Measurements from ENCODE around the gene SLC35B2.

The SLC35B2 gene

DNA sequence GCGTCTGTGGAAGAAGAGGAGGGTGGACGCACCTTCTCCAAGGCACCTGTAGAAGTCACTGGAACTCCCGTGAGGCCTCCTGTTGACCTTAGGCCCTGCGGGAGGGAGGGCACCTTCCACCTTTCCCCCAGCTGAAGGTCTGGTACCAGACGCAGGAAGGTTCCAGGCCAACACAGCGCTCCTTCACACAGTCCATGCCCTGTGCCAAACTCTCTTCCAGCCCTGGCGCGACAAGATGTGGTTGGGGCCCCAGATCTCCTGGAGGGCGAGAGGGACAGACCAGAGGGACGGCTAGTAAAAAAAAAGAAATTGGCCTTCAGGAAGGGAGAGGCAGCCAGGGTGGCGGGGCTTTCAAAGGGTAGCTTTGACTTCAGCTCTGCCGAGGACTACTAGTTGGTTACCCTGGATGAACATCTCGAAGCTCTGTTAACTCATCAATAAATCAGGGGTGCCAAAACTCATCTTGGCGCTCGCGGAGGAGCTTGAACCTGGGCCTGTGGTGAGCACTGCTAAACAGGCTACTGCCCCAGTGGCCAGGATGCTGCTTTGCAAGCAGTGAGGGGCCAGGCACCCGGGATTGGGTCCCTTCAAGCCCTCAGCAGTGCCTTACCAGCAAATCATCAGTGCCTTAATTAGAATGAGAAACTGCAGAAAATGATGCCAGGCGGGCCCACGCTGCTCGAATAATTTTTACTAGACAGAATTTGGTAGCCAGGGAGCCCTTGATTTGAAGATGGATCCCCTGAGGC, 40.9 kb upstream of the SLC35B2 start:
- H3K36me3 ChIP-seq (ENCODE audit: insufficient read depth, low read length), result peaks cover 26% of the 10 kb centered on the region
- H3K9ac ChIP-seq (ENCODE audit: low read depth, low read length), result no peak overlapping the region
- peaks cover 3% of the 10 kb centered on the region for H3K4me1 ChIP-seq (ENCODE audit: control insufficient read depth, insufficient read depth, low read length)
- peak overlapping the region; percentile 69 for H3K4me2 ChIP-seq (ENCODE audit: low read length)
- H3K9me3 ChIP-seq (replicated peaks; ENCODE audit: low read length), result no peaks in the 10 kb centered on the region
- H3K27me3 ChIP-seq (ENCODE audit: control insufficient read depth, insufficient read depth, low read length), result peaks cover 50% of the 10 kb centered on the region
- H3K4me3 ChIP-seq (ENCODE audit: low read length), result peak overlapping the region; percentile 41

- H3K4me1 ChIP-seq (ENCODE audit: control insufficient read depth, insufficient read depth, low read length), result peaks cover 3% of the 10 kb centered on the region
- peak overlapping the region; percentile 41 for H3K4me3 ChIP-seq (ENCODE audit: low read length)
- no peaks in the 10 kb centered on the region for H3K9me3 ChIP-seq (replicated peaks; ENCODE audit: low read length)
- peaks cover 17% of the 10 kb centered on the region for H3K36me3 ChIP-seq (ENCODE audit: insufficient read depth, low read length)
- peak overlapping the region; percentile 69 for H3K4me2 ChIP-seq (ENCODE audit: low read length)
- H3K27me3 ChIP-seq (ENCODE audit: control insufficient read depth, insufficient read depth, low read length), result peaks cover 56% of the 10 kb centered on the region
- no peak overlapping the region for H3K9ac ChIP-seq (ENCODE audit: low read depth, low read length)
These were observed 40.0 kb upstream of the SLC35B2 start for GRCh38 chr6:44297063-44298038.

- Histone ChIP-seq H3K36me3 (ENCODE audit: insufficient read depth, low read length) (peaks cover under 1% of the 10 kb centered on the region), H3K4me1 (ENCODE audit: control insufficient read depth, insufficient read depth, low read length) (peaks cover 3% of the 10 kb centered on the region), H3K27me3 (ENCODE audit: control insufficient read depth, insufficient read depth, low read length) (peaks cover 77% of the 10 kb centered on the region), H3K4me3 (ENCODE audit: low read length) (no peak overlapping the region), H3K9me3 (replicated peaks; ENCODE audit: low read length) (no peaks in the 10 kb centered on the region), H3K9ac (ENCODE audit: low read depth, low read length) (no peak overlapping the region), H3K4me2 (ENCODE audit: low read length) (no peak overlapping the region)
These were observed 37.8 kb upstream of the SLC35B2 start for GRCh38 chr6:44294832-44295791.

DNA sequence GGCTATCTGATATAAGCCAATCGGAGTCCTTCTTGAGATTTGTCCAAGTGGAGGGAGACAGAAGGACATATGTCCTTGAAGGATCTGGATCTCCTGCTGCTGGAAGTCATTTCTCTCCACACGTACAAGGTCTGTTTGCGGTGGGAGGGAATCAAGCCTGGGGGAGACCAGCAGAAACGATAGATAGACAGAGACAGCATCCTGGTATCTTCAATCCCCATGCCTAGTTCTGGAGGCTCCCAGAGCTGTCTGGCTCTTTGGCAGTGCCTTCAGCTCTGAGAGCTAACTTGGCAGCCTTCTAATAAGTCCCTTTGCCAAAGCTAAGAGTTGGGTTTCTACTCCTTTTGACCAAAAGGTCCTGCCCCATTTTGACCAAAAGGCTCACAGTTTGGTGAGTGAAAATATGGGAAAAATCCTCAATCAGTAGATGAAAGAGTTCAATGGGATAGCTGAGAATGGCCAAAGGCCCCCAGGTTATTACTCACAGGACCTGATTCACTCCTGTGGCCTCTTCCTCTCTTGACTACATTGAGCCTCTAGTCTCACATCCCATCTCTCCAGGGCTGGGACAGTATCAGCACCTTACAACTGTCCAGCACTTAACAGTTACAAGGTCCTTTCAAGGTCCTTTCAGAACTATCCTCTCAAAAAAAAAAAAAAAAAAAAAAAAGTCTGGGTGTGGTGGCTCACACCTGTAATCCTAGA, 35.5 kb upstream of the SLC35B2 start:
- Histone ChIP-seq H3K4me1 (ENCODE audit: control insufficient read depth, insufficient read depth, low read length) (peaks cover 3% of the 10 kb centered on the region), H3K4me2 (ENCODE audit: low read length) (no peak overlapping the region), H3K9ac (ENCODE audit: low read depth, low read length) (no peak overlapping the region), H3K27me3 (ENCODE audit: control insufficient read depth, insufficient read depth, low read length) (peaks cover 81% of the 10 kb centered on the region), H3K36me3 (ENCODE audit: insufficient read depth, low read length) (no peaks in the 10 kb centered on the region), H3K9me3 (replicated peaks; ENCODE audit: low read length) (no peaks in the 10 kb centered on the region), H3K4me3 (ENCODE audit: low read length) (no peak overlapping the region)

DNA sequence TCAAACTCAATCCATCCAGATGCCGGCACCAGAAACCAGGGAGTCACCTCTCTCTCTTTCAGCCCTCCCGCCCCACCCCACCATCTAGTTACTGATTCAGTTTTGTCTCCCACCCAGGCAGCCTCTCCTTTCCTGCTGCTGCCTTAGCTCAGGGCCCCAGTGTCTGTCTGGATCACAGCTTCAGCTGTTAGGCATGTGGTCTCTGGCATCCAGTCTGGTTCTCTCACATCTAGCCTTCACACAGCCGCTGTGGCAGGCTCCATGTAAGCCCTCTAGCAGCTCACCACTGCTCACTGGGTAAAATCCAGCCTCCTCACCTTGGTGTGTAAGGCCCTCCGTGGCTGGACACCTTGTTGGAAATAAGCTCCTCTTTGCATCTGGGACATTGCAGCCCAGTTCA, 34.5 kb upstream of the SLC35B2 start:
- H3K4me2 ChIP-seq (ENCODE audit: low read length), result no peak overlapping the region
- peaks cover 81% of the 10 kb centered on the region for H3K27me3 ChIP-seq (ENCODE audit: control insufficient read depth, insufficient read depth, low read length)
- H3K36me3 ChIP-seq (ENCODE audit: insufficient read depth, low read length), result no peaks in the 10 kb centered on the region
- H3K4me3 ChIP-seq (ENCODE audit: low read length), result no peak overlapping the region
- no peaks in the 10 kb centered on the region for H3K9me3 ChIP-seq (replicated peaks; ENCODE audit: low read length)
- no peak overlapping the region for H3K9ac ChIP-seq (ENCODE audit: low read depth, low read length)
- no peaks in the 10 kb centered on the region for H3K4me1 ChIP-seq (ENCODE audit: control insufficient read depth, insufficient read depth, low read length)

GRCh38 chr6:44289726-44290260, 32.5 kb upstream of the SLC35B2 start:
- H3K9ac ChIP-seq (ENCODE audit: low read depth, low read length), result no peak overlapping the region
- no peak overlapping the region for H3K4me2 ChIP-seq (ENCODE audit: low read length)
- no peaks in the 10 kb centered on the region for H3K9me3 ChIP-seq (replicated peaks; ENCODE audit: low read length)
- no peak overlapping the region for H3K4me3 ChIP-seq (ENCODE audit: low read length)
- H3K27me3 ChIP-seq (ENCODE audit: control insufficient read depth, insufficient read depth, low read length), result peaks cover 78% of the 10 kb centered on the region
- no peaks in the 10 kb centered on the region for H3K4me1 ChIP-seq (ENCODE audit: control insufficient read depth, insufficient read depth, low read length)
- H3K36me3 ChIP-seq (ENCODE audit: insufficient read depth, low read length), result no peaks in the 10 kb centered on the region

GRCh38 chr6:44286747-44287146, 29.4 kb upstream of the SLC35B2 start:
- H3K4me3 ChIP-seq (ENCODE audit: low read length), result no peak overlapping the region
- no peaks in the 10 kb centered on the region for H3K9me3 ChIP-seq (replicated peaks; ENCODE audit: low read length)
- H3K4me1 ChIP-seq (ENCODE audit: control insufficient read depth, insufficient read depth, low read length), result no peaks in the 10 kb centered on the region
- no peaks in the 10 kb centered on the region for H3K36me3 ChIP-seq (ENCODE audit: insufficient read depth, low read length)
- no peak overlapping the region for H3K9ac ChIP-seq (ENCODE audit: low read depth, low read length)
- no peak overlapping the region for H3K4me2 ChIP-seq (ENCODE audit: low read length)
- H3K27me3 ChIP-seq (ENCODE audit: control insufficient read depth, insufficient read depth, low read length), result peaks cover 85% of the 10 kb centered on the region

DNA sequence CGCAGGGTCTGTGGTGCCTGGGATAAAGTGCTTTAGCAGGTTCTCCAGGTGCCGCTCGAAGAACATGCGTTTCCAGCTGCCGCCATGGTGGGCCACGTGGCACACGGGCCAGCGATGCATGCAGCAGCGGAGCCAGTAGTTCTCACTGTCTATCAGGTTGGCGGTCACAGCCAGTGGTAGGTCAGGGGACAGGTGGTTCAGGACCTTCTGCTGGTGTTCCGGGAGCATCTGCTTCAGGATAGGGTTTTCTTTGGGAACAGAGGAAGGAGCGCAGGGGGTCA, 28.9 kb upstream of the SLC35B2 start:
- Histone ChIP-seq H3K27me3 (ENCODE audit: control insufficient read depth, insufficient read depth, low read length) (peaks cover 79% of the 10 kb centered on the region), H3K9ac (ENCODE audit: low read depth, low read length) (no peak overlapping the region)

DNA sequence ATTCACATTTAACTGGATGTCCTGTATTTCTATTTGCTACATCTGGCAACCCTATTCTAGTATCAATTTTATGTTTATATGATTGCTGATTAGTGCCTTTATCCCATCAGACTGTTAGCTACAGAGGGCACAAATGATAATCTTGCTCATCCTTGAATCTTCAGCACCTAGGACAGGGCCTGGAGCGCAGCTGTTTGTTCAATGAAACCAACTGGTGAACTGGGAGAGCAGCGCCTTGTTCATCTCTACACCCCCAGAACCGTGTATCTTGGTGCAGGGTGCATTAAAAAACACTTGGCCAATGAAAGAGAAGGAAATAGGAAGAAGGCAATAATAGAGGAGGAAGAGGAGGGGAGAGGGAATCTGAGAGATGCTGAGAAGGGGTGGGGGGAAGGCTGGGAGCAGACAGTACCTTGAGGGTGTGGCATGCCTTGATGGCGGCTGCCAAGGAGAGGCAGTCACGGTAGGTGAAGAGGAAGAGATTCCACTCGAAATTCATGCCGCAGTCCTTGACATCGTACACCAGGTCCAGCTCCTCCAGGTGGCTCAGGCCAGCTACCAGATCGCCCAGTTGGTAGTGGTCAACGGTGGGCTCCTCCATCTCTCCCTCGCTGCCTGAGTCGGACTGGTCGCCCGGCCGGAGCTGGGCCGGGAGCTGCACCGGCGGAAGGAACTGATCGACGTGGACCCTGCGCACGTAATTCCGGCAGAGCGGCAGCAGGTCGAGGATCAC, 28.4 kb upstream of the SLC35B2 start:
- H3K9ac ChIP-seq (ENCODE audit: low read depth, low read length), result no peak overlapping the region
- no peak overlapping the region for H3K4me2 ChIP-seq (ENCODE audit: low read length)
- H3K27me3 ChIP-seq (ENCODE audit: control insufficient read depth, insufficient read depth, low read length), result peaks cover 80% of the 10 kb centered on the region
- no peak overlapping the region for H3K4me3 ChIP-seq (ENCODE audit: low read length)
- no peaks in the 10 kb centered on the region for H3K9me3 ChIP-seq (replicated peaks; ENCODE audit: low read length)
- H3K36me3 ChIP-seq (ENCODE audit: insufficient read depth, low read length), result no peaks in the 10 kb centered on the region
- H3K4me1 ChIP-seq (ENCODE audit: control insufficient read depth, insufficient read depth, low read length), result no peaks in the 10 kb centered on the region

More for the DNA sequence above, 28.9 kb upstream of the SLC35B2 start:
- Histone ChIP-seq H3K4me3 (ENCODE audit: low read length) (no peak overlapping the region), H3K9me3 (replicated peaks; ENCODE audit: low read length) (no peaks in the 10 kb centered on the region), H3K4me1 (ENCODE audit: control insufficient read depth, insufficient read depth, low read length) (no peaks in the 10 kb centered on the region), H3K36me3 (ENCODE audit: insufficient read depth, low read length) (no peaks in the 10 kb centered on the region), H3K4me2 (ENCODE audit: low read length) (no peak overlapping the region)

DNA sequence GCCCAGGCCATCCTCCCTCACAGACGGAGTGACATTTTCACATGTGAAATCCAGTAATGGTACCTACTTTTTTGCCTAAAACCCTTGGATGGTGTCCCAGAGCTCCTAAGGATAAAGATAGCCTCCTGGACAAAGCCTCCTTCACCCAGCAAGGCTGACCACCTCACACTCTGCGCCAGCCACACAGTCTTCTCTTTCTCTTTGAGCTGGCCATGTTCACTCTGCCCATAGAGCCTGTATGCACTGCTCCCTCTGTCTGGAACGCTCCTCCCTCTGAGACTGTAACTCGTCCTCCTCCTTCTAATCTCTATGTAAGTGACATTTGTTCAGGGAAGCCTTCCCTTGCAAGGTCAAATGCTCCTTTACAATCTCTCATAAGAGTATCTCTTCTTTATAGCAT, 27.5 kb upstream of the SLC35B2 start:
- H3K4me2 ChIP-seq (ENCODE audit: low read length), result no peak overlapping the region
- no peaks in the 10 kb centered on the region for H3K36me3 ChIP-seq (ENCODE audit: insufficient read depth, low read length)
- no peaks in the 10 kb centered on the region for H3K9me3 ChIP-seq (replicated peaks; ENCODE audit: low read length)
- peaks cover 77% of the 10 kb centered on the region for H3K27me3 ChIP-seq (ENCODE audit: control insufficient read depth, insufficient read depth, low read length)
- H3K9ac ChIP-seq (ENCODE audit: low read depth, low read length), result no peak overlapping the region
- H3K4me3 ChIP-seq (ENCODE audit: low read length), result no peak overlapping the region
- no peaks in the 10 kb centered on the region for H3K4me1 ChIP-seq (ENCODE audit: control insufficient read depth, insufficient read depth, low read length)
